HepG2 (cell line): ENCODE measurements around the gene MYO1B. TPM values are rescaled to one million over a fixed set of nuclear protein-coding genes. Genes with fewer than 3 reads are reported as not detected.
A peak's percentile ranks its signal among the peaks of the same experiment; 100 is the strongest.

Experiments
- CBX1 ChIP-seq: IDR thresholded peaks from one replicate; pipeline ENCODE4 v1.6.1; 2016; ENCODE audit warnings: antibody characterized with exemption, low read depth
- MAZ ChIP-seq, 2 experiments: sonication (generic) in 1 of 2; formaldehyde crosslinking in 1 of 2; IDR thresholded peaks; 2 replicates each; pipeline versions ENCODE4 v1.5.0 to v1.6.1; 2012 to 2020; ENCODE audit warnings: low read depth in 2 of 2, mild to moderate bottlenecking in 2 of 2, borderline replicate concordance in 1 of 2, improper control_type of control experiment in 1 of 2, low read length in 1 of 2, missing genetic modification reagents in 1 of 2, moderate library complexity in 1 of 2
- NONO ChIP-seq, 2 experiments: fragments of 450-650 bp in 1 of 2; sonication (generic) in 1 of 2; formaldehyde crosslinking in 1 of 2; IDR thresholded peaks in 1 of 2; conservative IDR thresholded peaks in 1 of 2; 2 replicates each; pipeline versions ENCODE4 v1.6.1 to v1.8.0; 2017 to 2022; ENCODE audit warnings: mild to moderate bottlenecking in 1 of 2, missing genetic modification reagents in 1 of 2, moderate library complexity in 1 of 2
- PHF21A ChIP-seq: sonication (generic); formaldehyde crosslinking; IDR thresholded peaks from 2 replicates; pipeline ENCODE4 v1.5.0; 2020; ENCODE audit warnings: mild to moderate bottlenecking, missing genetic modification reagents
- PRDM15 ChIP-seq: sonication (generic); formaldehyde crosslinking; IDR thresholded peaks from 2 replicates; pipeline ENCODE4 v1.4.0; 2020; ENCODE audit warnings: missing genetic modification reagents
- REPIN1 ChIP-seq: sonication (generic); formaldehyde crosslinking; IDR thresholded peaks from 2 replicates; pipeline ENCODE4 v1.8.0; 2022; ENCODE audit warnings: missing genetic modification reagents, low read depth, mild to moderate bottlenecking, borderline replicate concordance
- SATB2 ChIP-seq: sonication (generic); formaldehyde crosslinking; IDR thresholded peaks from 2 replicates; pipeline ENCODE4 v1.5.0; 2020; ENCODE audit warnings: missing genetic modification reagents
- SOX13 ChIP-seq, 3 experiments: fragments of 450-650 bp in 1 of 3; sonication (generic) in 1 of 3; formaldehyde crosslinking in 1 of 3; IDR thresholded peaks in 2 of 3; conservative IDR thresholded peaks in 1 of 3; 2 replicates each; pipeline versions ENCODE4 v1.5.0 to v1.6.1; 2016 to 2020; ENCODE audit warnings: antibody characterized with exemption in 1 of 3, mild to moderate bottlenecking in 1 of 3, missing compliant biosample characterization in 1 of 3, missing genetic modification reagents in 1 of 3, moderate library complexity in 1 of 3
- STAT5B ChIP-seq: sonication (generic); formaldehyde crosslinking; IDR thresholded peaks from 2 replicates; pipeline ENCODE4 v1.4.0; 2020; ENCODE audit warnings: missing genetic modification reagents
- ZBTB4 ChIP-seq: sonication (generic); formaldehyde crosslinking; IDR thresholded peaks from 2 replicates; pipeline ENCODE4 v1.4.0; 2020; ENCODE audit warnings: missing genetic modification reagents, mild to moderate bottlenecking, borderline replicate concordance
- ZMYM4 ChIP-seq: sonication (generic); formaldehyde crosslinking; IDR thresholded peaks from 2 replicates; pipeline ENCODE4 v1.8.1; 2023; ENCODE audit warnings: mild to moderate bottlenecking, missing genetic modification reagents
- ZNF281 ChIP-seq: sonication (generic); formaldehyde crosslinking; IDR thresholded peaks from 2 replicates; pipeline ENCODE4 v1.4.0; 2020; ENCODE audit warnings: missing genetic modification reagents, borderline replicate concordance
- ZNF34 ChIP-seq: sonication (generic); formaldehyde crosslinking; IDR thresholded peaks from 2 replicates; pipeline ENCODE4 v1.4.0; 2020; ENCODE audit warnings: mild to moderate bottlenecking, missing genetic modification reagents, borderline replicate concordance
- ZNF563 ChIP-seq: sonication (generic); formaldehyde crosslinking; IDR thresholded peaks from 2 replicates; pipeline ENCODE4 v1.8.0; 2022; ENCODE audit warnings: mild to moderate bottlenecking, moderate library complexity, missing genetic modification reagents
- ZNF766 ChIP-seq: sonication (generic); formaldehyde crosslinking; IDR thresholded peaks from 2 replicates; pipeline ENCODE4 v1.5.0; 2020; ENCODE audit warnings: missing genetic modification reagents, borderline replicate concordance
- ZNF781 ChIP-seq: sonication (generic); formaldehyde crosslinking; IDR thresholded peaks from 2 replicates; pipeline ENCODE4 v1.5.1; 2020; ENCODE audit warnings: borderline replicate concordance, mild to moderate bottlenecking, missing genetic modification reagents; ENCODE audit errors: not compliant biosample characterization
- polyA plus RNA-seq, 8 experiments: library from polyadenylated mRNA; depleted of rRNA in 3 of 8; stranded (reverse) in 7 of 8; unstranded in 1 of 8; fragments of >200 nt; fragmentation: Illumina TruSeq in 4 of 8; extraction: Trizol in 4 of 8; gene quantifications; 2 replicates each; pipeline versions ENCODE4 v1.2.1 to v1.2.3, GENCODE V29; 2011 to 2016; ENCODE audit warnings: low read depth in 4 of 8, missing spikeins in 1 of 8, mixed read lengths in 1 of 8; ENCODE audit not compliant: insufficient read depth in 1 of 8
- total RNA-seq, 5 experiments: library from RNA; depleted of rRNA; stranded (reverse); fragments of >200 nt; fragmentation: Illumina TruSeq; extraction: Trizol; gene quantifications; 2 replicates each; pipeline ENCODE4 v1.2.3, GENCODE V29; 2016; ENCODE audit warnings: low read depth in 1 of 5
- TF ChIP-seq, protein P1 (sequence below): IDR thresholded peaks from 2 replicates; pipeline ENCODE4 v1.6.1; 2016; ENCODE audit warnings: mild to moderate bottlenecking, missing biosample characterization, missing genetic modification reagents

Gene MYO1B
- total and polyA plus RNA-seq, 2 of the 13 experiments (the other 11 are each of a cell fraction or from before 2014, with no cell fraction given): 36.9 to 89.8 TPM

DNA sequence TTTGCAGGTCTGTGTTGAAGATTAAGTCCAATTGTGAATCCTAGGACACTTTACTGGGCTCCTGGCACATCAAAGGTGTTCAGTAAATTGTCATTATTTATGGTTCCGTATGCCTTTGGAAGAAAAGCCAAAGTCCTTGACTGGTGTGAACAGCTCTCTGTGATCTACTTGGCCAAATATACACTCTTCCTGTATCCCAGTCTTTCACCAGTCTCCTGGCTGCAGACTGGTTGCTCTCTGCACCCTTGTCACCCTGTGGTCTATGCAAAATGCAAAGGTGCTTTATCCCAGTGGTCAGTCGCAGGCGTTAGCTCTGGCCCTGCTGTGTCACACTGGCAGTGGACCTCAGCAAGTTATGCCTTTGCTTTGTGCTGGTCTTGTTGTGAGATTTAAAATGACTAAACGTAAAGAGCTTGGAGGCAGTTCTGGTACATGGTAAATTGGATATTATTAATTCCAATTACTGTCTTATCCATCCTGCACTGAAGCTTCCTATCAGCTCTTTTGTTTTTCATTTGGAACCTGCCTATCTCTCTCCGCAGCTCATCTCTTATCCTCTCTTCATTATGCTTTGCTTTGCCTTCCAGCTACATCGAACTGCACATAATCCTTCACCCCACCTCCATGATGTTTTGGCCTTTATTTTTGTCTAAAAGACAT, 83.1 kb downstream of the MYO1B start (continued):
- no peak for TF ChIP-seq ZNF281 (CRISPR knock-in tag)
- TF ChIP-seq PRDM15 (CRISPR knock-in tag): no peak
- TF ChIP-seq NONO (IDR thresholded peaks at IDR 0.05): no peak
- no peak for TF ChIP-seq NONO (CRISPR knock-in tag; conservative IDR thresholded peaks at IDR 0.05)
- no peak for TF ChIP-seq STAT5B (CRISPR knock-in tag)
- TF ChIP-seq CBX1: no peak
- no peak for TF ChIP-seq SOX13 (IDR thresholded peaks at IDR 0.05)
- peak in 1 of 2 experiments; percentile 29; a peak in 1 of 4 replicates for TF ChIP-seq SOX13 (CRISPR knock-in tag; conservative IDR thresholded peaks at IDR 0.05 in 1 of 2, IDR thresholded peaks at IDR 0.05 in 1 of 2)
- peak; percentile 70 for TF ChIP-seq ZMYM4 (CRISPR knock-in tag)
- TF ChIP-seq, protein P1, sequence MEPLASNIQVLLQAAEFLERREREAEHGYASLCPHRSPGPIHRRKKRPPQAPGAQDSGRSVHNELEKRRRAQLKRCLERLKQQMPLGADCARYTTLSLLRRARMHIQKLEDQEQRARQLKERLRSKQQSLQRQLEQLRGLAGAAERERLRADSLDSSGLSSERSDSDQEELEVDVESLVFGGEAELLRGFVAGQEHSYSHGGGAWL (CRISPR knock-in tag): no peak
- no peak for TF ChIP-seq SATB2 (CRISPR knock-in tag)
- no peak for TF ChIP-seq ZNF766
- TF ChIP-seq ZNF34 (CRISPR knock-in tag): no peak
- no peak for TF ChIP-seq MAZ (IDR thresholded peaks at IDR 0.05; ENCODE audit: borderline replicate concordance, low read depth, low read length)
- no peak for TF ChIP-seq MAZ (CRISPR knock-in tag; IDR thresholded peaks at IDR 0.05; ENCODE audit: low read depth)
- TF ChIP-seq ZNF563: no peak
- no peak for TF ChIP-seq ZBTB4 (CRISPR knock-in tag)
- TF ChIP-seq ZNF781 (CRISPR knock-in tag): no peak
- 0 out of 2 replicates have a peak, but pooled peaks have one; percentile 22 for TF ChIP-seq PHF21A (CRISPR knock-in tag)
- 0 out of 2 replicates have a peak, but pooled peaks have one; percentile 30 for TF ChIP-seq REPIN1 (CRISPR knock-in tag)
